ENCODE measurements around the gene YPEL3. TPM values are rescaled to one million over a fixed set of nuclear protein-coding genes. Genes with fewer than 3 reads are reported as not detected.
"Not testable (repeated sequence)": the region's sequence is repeated elsewhere in the genome, so short reads cannot be mapped to it uniquely, and the experiment has no call there.

YPEL3 gene, protein sequence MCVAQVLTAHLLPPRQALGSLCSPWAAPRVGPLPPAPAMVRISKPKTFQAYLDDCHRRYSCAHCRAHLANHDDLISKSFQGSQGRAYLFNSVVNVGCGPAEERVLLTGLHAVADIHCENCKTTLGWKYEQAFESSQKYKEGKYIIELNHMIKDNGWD
- 2.9 and 7.5 TPM in 2 replicates for total RNA-seq (2014; rRNA removed; shearing (Covaris generic))

DNA sequence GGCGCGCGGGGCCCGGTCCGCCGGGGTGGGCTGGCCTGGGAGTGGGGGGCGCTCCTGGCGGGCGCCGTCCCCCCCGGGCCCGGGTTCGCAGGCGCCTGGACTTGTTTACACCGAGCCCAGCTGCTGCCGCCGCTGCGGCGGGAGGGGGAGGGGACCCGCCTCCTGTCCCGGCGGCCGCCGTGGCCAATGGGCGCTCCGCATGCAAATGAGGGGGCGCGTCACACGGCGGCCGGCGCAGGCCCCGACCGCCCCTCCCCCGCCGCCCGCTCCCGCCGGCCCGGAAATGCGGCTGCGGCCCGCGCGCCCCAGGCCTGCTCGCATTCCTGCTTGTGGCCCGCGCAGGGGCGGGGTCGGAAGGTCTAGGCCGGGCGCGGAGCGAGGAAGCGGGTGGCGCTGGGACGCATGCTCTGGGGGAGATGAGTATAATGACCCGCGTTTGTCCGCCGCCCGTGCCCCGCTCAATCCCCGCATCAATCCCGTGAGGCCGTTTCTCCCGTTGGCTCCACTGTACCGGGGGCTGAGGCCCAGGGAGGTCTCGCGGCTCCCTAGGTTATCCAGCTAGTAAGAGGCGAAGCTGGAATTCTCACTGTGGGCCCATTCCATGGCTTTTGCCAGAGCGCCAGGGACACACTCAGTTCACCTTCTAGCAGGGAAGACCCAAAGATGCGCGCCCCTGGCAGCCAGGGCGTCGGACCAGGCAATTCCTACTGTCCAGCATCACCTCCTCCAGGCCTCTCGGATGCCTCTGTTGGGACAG, at the start of gene YPEL3:
YPEL3 (minus strand) TSS at position 109 of the 757 bp plus-strand sequence. CDS start 731 bp downstream, outside the sequence.
- DNase-seq (ENCODE audit: low spot score): peak; percentile 49

DNA sequence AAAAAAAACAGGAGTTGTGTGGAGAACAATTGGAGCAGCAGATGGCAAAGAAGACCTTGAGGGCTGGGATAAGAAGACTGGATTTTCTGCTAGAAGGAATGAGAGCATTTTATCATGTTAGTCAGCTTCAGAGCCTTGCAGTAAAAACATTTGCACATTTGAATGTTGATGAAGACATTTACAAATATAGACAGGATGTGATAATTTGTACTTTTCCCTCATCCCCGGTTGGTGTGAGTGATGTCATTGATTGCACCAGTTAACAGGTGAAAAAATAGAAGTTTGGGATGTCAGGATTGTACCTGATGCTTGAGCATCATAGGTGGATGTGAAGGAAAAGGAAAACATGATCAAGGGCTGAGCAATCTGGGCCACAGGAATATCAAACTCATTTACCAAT, 49.6 kb upstream of the YPEL3 start:
- no peak for DNase-seq (ENCODE audit: low spot score)

DNA sequence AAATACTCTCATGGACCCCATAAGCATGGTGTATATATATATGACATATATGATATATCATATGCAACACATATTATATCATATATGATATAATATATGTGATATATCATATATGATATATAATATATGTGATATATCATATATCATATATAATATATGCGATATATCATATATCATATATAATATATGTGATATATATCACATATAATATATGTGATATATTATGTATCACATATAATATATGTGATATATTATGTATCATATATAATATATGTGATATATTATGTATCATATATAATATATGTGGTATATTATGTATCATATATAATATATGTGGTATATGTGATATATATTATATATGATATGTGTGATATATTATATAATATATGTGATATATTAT, 48.9 kb upstream of the YPEL3 start:
- no peak for DNase-seq (ENCODE audit: low spot score)

DNA sequence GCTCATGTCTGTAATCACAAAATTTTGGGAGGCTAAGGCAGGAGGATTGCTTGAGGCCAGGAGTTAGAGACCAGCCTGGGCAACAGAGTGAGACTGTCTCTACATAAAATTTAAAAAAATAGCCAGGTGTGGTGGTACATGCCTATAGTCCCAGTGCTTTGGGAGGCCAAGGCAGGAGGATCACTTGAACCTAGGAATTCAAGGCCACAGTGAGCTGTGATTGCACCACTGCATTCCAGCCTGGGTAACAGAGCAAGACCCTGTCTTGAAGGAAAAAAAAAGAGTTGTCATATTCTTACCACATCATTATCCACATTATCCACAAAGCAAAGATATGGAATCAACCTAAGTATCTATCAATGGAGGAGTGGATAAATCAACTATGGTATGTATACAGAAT, 48.0 kb upstream of the YPEL3 start:
- DNase-seq (ENCODE audit: low spot score): no peak

DNA sequence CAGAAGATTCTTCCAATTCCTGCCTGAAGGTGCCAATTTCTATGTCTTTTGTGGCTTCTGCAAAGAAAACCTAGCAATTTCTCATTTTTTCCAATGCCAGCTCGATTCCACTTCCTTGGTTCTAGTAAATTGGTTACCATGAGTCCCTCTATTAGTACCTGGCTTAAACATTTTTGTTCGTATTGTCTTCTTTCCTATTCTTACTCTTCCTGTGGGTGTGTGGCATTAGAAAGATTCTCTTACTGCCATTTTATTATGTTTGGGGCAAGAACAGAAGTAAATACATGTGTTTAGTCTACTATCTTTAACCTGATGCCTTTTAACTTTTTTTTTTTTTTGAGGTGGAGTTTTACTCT, 47.3 kb upstream of the YPEL3 start:
- DNase-seq (ENCODE audit: low spot score): no peak

DNA sequence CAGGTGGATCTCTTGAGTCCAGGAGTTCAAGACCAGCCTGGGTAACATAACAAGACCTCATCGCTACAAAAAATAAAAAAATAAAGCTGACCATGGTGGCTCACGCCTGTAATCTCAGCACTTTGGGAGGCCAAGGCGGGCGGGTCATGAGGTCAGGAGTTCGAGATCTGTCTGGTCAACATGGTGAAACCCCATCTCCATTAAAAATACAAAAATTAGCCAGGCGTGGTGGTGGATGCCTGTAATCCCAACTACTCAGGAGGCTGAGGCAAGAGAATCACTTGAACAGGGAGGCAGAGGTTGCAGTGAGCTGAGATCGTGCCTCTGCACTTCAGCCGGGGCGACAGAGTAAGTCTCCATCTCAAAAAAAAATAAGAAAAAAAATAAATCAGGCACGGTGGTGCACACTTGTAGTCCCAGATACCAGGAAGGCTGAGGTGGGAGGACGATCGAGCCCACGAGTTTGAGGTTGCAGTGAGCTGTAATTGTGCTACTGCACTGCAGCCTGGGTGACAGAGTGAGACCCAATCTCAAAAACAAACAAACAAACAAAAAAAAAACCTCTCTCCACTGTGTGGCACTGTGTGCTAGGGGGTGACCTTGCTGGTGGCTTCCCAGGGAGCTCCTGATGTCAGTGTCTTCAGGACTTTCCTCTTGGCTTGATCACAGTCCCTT, 46.8 kb upstream of the YPEL3 start:
- DNase-seq (ENCODE audit: low spot score): no peak

DNA sequence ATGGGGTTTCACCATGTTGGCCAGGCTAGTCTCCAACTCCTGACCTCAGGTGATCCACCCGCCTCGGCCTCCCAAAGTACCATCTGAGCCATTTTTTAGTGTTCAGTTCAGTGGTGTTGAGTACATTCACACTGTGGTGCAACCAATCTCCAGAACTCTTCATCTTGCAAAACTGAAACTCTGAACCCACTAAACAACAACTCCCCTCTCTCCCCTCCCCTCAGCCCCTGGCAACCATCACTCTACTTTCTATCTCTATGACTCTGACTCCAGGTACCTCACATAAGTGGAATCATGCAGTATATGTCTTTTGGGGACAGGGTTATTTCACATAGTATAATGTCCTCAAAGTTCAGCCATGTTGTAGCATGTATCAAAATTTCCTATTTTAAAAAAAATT, 45.7 kb upstream of the YPEL3 start:
- DNase-seq (ENCODE audit: low spot score): no peak

DNA sequence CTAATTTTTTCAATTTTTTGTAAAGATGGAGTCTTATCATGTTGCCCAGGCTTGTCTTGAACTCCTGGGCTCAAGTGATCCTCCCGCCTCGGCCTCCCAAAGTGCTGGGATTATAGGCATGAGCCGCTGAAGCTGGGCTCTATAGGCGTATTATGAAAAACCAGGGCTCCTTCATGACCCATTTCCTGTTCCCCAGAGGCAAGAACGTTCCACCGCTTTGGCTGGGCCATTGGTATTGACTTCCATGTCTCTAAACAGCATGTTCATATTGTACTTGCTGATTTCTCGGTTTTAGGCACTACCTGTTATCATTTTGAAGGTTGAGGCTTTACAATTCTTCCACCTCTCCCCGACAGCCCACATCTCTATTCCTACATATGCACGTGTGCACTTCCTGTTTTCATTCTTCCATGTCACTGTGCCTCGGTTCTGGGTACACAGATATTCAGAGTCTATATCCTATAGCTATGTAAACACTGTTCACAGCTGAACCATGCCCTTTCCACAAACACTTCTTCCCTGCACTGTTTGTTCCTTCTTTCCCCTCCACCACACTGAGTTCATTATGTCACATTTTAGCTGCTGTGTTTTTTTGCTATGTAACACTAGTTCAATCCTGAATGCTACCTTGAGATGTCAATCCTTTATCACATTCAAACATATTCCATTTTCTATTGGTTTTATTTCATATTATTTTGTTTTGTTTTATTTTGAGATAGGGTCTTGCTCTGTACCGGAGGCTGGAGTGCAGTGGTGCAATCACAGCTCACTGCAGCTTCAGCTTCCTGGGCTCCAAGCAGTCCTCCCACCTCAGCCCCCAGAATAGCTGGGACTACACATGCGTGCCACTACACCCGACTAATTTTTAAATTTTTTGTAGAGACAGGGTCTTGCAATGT, 43.8 kb upstream of the YPEL3 start:
- DNase-seq (ENCODE audit: low spot score): no peak

DNA sequence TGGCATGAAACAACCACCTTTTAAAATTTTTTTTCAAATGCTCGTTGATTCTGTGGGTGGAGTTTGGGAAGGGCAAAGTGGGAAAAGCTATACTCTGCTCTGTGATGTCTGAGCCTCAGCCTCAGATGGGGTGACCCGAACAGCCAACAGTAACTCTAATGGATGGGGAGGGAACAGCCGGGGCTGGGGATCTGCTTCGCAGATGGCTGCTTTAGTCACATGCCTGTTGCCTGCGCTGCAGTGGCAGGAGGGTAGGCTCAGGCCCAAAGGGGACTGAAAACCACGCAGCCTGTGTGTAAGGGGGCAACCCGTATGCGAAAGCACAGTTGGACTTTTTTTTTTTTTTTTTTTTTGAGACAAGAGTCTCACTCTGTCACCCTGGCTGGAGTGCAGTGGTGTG, 41.9 kb upstream of the YPEL3 start:
- DNase-seq (ENCODE audit: low spot score): no peak

DNA sequence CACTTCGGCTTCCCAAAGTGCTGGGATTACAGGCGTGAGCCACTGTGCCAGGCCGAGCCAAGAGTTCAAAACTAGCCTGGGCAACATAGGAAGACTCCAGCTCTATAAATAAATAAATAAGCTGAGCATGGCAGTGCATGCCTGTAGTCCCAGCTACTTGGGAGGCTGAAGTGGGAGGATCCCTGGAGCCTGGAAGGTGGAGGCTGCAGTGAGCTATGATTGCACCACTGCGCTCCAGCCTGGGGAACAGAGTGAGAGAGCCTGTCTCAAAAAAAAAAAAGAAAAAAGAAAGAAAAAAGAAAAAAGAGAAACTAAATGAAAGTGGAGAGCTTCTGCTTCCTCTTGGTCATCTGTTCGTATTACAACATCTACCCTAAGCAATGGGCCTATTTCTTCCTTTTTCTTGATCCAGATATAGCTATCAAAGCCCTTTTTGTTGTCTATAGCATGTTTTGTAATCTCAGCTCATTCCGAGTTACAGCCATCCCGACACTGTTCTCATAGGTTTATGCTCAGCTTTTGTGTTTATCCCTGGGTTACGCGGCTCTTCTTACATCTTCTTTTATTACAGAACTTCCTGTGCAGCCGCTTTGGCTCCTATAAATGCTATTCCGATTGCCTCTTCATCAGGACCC, 41.1 kb upstream of the YPEL3 start:
- no peak for DNase-seq (ENCODE audit: low spot score)

DNA sequence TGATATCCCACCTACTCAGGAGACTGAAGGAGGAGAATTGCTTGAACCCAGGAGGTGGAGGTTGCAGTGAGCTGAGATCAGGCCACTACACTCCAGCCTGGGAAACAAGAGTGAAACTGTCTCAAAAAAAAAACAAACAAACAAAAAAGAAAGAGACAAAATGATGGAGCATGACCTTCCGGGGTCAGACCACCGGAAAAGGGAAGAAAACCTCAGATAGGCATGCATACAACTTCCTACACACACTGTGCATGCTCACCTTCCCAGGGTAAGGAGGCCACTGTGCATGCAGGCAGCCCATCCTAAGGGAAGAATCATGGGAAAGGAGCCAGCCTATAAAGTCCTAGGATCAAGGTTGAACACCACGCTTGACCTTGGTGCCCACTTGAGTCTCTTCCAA, 36.6 kb upstream of the YPEL3 start:
- no peak for DNase-seq (ENCODE audit: low spot score)

DNA sequence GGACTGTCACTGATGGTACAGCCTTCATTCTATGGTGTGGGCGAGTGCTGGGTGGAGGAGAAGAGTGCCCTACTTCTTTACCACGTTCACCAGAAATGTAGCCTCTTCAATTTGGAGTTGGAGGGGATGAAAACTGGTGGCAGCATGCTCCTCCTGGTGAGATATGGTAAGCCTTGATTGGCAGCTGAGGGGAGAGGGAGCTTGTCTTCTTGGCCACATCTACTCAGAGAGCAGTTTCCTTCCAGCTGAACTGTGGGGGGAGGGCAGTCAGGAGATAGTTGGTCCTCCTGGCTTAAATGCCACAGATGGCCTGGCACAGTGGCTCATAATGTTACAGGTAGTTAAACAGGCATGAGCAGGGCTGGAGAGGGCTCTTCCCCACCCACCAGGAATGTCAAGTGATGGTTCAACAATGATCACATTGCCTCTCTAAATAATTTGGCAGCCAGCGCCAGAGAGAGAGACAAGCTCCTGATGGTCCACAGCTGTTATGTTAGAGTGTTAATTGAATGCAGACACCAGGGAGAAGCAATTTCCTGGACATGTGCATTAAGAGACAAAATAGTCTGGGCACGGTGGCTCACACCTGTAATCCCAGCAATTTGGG, 36.0 kb upstream of the YPEL3 start:
- DNase-seq (ENCODE audit: low spot score): no peak

DNA sequence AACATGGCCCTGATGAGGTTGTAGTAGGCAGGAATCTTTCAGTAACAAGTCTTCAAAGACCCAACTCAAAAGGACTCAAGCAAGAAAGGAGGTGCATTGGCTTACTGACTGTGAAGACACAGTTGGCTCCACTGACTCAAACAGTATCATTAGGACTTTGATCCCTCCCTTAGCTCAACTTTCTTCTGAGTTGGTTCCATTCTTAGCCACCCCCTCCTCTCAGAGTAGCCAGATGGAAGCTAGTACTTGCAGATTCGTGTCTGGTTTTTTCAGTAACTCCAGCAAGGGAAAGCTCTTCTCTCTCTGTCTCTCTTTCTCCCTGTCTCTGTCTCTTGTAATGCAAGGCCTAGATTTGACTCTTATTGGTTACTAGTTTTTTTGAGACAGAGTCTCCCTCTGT, 32.0 kb upstream of the YPEL3 start:
- no peak for DNase-seq (ENCODE audit: low spot score)

DNA sequence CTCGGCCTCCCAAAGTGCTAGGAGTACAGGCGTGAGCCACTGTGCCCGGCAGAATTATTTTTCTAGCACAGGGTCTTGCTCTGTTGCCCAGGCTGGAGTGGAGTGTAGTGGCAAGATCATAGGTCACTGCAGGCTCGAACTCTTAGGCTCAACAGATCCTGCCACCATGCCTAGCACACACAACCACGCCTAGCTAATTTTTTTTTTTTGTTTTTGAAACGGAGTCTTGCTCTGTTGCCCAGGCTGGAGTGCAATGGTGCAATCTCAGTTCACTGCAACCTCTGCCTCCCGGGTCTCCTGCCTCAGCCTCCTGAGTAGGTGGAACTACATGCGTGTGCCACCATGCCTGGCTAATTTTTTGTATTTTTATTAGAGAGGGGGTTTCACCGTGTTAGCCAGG, 29.7 kb upstream of the YPEL3 start:
- DNase-seq (ENCODE audit: low spot score): not testable (repeated sequence)

DNA sequence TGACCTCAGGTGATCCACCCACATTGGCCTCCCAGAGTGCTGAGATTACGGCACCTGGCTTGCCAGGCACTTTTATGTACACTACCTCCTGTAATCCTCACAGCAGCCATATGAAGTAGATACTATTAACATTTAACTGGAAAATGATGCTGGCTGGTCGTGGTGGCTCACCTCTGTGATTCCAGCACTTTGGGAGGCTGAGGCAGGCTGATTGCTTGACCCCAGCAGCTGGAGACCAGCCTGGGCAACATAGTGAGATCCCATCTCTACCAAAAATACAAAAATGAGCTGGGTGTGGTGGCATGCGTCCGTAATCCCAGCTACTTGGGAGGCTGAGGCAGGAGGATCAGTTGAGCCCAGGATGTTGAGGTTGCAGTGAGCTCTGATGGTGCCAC, 29.0 kb upstream of the YPEL3 start:
- DNase-seq (ENCODE audit: low spot score): no peak

DNA sequence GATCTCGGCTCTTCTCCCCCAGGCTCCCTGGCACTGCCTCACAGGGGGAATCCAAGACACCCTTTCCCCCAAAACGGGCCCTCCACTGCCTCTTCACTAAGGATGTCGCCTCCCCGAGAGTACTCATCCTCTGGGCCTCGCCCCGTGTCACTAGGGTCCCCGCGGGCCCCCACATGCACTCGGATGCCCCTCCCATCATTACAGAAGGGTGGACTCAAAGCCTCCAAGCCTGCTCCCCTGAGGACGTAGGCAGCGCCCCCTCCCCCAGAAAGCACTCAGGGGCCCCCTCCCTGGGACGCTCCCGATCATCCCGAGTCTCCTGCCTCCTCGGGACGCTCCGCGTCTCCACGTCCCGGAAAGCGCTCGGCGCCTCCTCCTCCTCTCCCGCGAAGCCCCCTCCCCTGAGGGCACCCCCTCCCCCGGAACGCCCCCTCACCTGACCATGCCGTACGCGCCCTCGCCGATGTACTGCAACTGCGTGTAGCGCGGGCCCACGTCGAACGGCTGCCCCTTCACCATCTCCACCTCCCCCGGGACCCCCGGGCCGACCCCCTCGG, 26.7 kb upstream of the YPEL3 start:
- DNase-seq (ENCODE audit: low spot score): no peak

DNA sequence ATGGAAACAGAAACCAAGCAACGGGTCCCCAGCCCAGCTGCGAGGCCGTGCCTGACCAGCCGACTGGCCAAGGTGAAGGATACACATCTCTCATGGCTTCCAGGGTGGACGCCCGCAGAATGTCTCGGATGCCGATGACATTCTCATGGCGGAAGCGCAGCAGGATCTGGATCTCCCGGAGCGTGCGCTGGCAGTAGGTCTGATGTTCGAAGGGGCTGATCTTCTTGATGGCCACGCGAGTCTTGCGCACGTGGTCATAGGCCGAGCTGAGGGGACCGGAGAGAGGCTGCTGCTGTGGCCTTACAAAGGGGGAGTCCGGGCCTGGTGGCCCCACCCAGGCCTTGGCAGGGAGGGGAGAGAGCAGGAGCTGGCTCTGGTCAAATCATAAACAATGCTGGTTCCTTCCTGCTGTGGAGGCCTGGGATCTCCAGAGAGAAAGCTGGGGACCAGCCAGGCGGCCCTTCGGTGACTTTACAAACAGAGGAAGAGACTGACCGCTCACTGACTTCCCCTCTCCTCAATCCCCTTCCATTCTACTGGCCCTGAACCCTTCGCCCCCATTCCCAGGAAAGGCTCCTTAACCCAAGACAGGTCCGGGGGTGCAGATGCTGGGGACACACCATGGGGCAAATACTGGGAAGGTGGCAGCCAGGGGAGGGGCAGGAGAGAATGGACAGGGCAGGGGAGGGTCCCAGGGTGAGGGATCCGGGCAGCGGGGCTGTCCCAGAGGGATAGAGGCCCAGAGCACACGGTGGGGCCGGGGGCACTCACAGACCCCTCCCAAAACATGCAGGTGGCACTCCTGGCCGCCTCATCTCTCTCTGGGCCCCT, 25.9 kb upstream of the YPEL3 start:
- no peak for DNase-seq (ENCODE audit: low spot score)

DNA sequence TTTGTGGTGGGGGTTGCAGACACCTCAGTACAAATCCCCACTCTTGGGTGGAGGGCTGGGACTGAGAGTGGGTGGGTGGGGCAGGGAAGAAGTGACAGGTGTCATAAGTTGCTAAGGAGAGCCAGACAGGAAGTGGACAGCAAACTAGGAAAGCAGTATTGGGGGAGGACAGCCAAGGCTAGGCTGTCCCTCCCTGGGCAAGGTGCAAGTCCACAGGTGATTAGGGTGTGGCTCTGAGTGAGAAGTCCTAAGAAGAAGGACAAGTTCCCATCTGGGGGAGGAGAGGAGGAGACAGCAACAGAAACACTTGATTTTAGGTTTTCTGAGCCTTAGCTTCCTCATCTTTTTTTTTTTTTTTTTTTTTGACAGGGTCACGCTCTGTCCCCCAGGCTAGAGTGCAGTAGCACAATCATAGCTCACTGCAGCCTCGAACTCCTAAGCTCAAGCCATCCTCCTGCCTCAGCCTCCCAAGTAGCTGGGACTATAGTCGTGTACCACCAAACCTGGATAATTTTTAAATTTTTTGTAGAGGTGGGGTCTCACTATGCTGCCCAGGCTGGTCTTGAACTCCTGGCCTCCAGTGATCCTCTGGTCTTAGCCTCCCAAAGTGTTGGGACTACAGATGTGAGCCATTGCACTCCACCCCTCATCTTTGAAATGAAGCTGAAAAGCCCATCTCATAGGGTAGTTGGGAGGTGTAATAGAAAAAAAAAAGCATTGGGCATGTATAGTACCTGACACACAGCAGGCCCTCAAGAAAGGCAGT, 24.5 kb upstream of the YPEL3 start:
- DNase-seq (ENCODE audit: low spot score): no peak

DNA sequence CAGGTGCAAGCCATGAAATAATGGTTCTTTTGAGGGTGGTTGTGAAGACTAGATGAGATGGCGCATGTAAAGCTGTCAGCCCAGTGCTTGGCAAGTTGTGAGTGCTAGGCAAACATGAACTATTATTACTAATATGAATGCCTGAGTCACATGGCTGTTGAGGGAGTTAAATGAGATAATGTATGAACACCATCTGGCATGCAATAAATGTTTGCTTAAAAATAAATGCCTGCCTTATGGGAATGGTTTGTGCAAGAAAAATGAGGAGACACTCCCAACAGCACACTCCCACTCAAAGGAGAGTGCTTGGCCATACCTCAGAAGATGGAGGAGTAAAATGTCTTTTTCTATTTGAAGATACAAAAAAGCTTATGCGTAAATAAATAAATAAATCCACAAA, 23.4 kb upstream of the YPEL3 start:
- no peak for DNase-seq (ENCODE audit: low spot score)
